BLaER1 treated with 17β-estradiol and CSF1 and Interleukin-3, amounts not matched to agents 10 nM and 100 nM (cell line): ENCODE measurements around the gene VGLL4.
A peak's percentile ranks its signal among the peaks of the same experiment; 100 is the strongest.
"Not testable (repeated sequence)": the region's sequence is repeated elsewhere in the genome, so short reads cannot be mapped to it uniquely, and the experiment has no call there.

ENCODE experiments used
- H3K27ac ChIP-seq, 11 experiments: shearing (Covaris generic); formaldehyde crosslinking; 2 replicates each; pipeline ENCODE4 v1.8.1; 2022
- H3K27me3 ChIP-seq, 11 experiments: shearing (Covaris generic); formaldehyde crosslinking; 2 replicates each; pipeline ENCODE4 v1.8.1; 2022
- H3K36me3 ChIP-seq, 11 experiments: shearing (Covaris generic); formaldehyde crosslinking; 2 replicates each; pipeline ENCODE4 v1.8.1; 2022
- H3K4me1 ChIP-seq, 10 experiments: shearing (Covaris generic); formaldehyde crosslinking; 2 replicates each; pipeline ENCODE4 v1.8.1; 2022
- H3K4me2 ChIP-seq, 11 experiments: shearing (Covaris generic); formaldehyde crosslinking; 2 replicates each; pipeline ENCODE4 v1.8.1; 2022
- H3K4me3 ChIP-seq, 10 experiments: shearing (Covaris generic); formaldehyde crosslinking; 2 replicates each; pipeline ENCODE4 v1.8.1; 2022
- H3K9ac ChIP-seq, 11 experiments: shearing (Covaris generic); formaldehyde crosslinking; 2 replicates each; pipeline ENCODE4 v1.8.1; 2022
- H3K9me3 ChIP-seq, 11 experiments: shearing (Covaris generic); formaldehyde crosslinking; replicated peaks in 1 of 11; 2 replicates each; pipeline ENCODE4 v1.8.1; 2022
- H4K20me1 ChIP-seq, 11 experiments: shearing (Covaris generic); formaldehyde crosslinking; 2 replicates each; pipeline ENCODE4 v1.8.1; 2022
- Cebpa-rat ChIP-seq, 11 experiments: shearing (Covaris generic); IDR thresholded peaks; 2 replicates each; pipeline ENCODE4 v1.8.1; 2022

Gene VGLL4

DNA sequence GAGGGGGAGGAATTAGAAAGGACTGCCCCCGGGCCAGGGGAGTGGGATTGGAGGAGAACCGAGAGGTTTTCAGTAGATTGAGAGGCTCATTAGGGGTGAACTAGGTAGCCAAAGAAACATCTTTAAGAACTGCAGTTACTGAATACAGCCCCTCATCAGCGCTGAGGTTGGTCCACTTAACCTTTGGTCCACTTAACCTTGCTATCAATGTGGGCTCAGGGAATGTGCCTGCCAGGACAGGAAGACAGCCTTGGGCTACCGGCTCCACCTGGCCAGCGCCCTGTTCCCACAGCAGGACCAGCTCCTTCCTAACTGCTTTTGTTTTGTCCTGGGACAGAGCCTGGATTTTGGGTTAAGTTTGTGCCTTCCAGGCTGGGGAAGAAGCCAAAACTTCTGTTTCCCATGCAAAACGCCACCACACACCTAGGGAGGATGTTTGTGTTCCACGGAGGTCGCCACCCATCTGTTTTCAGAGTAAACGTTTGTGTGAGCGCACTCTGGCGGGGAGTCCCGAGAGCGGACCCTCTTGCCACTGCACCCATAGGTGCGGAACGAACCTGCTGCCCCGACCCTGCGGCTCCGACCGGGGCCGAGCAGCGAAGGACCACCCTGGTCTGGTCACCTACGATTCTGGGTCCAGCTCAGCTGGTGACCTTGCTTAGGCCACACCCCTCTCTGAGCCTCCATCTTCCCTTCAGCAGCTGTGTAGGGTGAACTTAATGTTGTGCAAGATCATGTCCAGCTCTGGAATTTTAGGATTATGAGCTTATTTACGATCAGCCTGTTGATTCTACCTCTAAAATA lies 107.4 kb downstream of the VGLL4 start:
- no peak for TF ChIP-seq Cebpa-rat (IDR thresholded peaks at IDR 0.05)

GRCh38 chr3:11535243-11535960 lies 108.3 kb downstream of the VGLL4 start:
- Histone ChIP-seq H4K20me1 (peaks cover 0 to 96% (median 16%) of the 10 kb centered on the region in 11 experiments; a peak in 14 of 22 replicates), H3K4me2 (no peak overlapping the region), H3K27ac (no peak overlapping the region), H3K36me3 (peaks cover 0 to 61% (median 0%) of the 10 kb centered on the region in 11 experiments; a peak in 6 of 22 replicates), H3K27me3 (no peaks in the 10 kb centered on the region), H3K4me3 (no peak overlapping the region), H3K9ac (no peak overlapping the region), H3K9me3 (no peaks in the 10 kb centered on the region), H3K4me1 (peaks cover 7 to 15% (median 11%) of the 10 kb centered on the region in 10 experiments; a peak in 17 of 20 replicates)
- no peak for TF ChIP-seq Cebpa-rat (IDR thresholded peaks at IDR 0.05)

More for the DNA sequence above, 107.4 kb downstream of the VGLL4 start:
- H3K4me2 ChIP-seq = peak overlapping the region in 3 of 11 experiments; percentile 5 to 43 (median 30); a peak in 4 of 22 replicates
- no peaks in the 10 kb centered on the region for H3K9me3 ChIP-seq
- no peak overlapping the region for H3K27ac ChIP-seq
- H4K20me1 ChIP-seq = peaks cover 0 to 93% (median 11%) of the 10 kb centered on the region in 11 experiments; a peak in 13 of 22 replicates
- H3K4me3 ChIP-seq = no peak overlapping the region
- peaks cover 7 to 15% (median 11%) of the 10 kb centered on the region in 10 experiments; a peak in 17 of 20 replicates for H3K4me1 ChIP-seq
- H3K9ac ChIP-seq = no peak overlapping the region
- H3K36me3 ChIP-seq = peaks cover 0 to 59% (median 0%) of the 10 kb centered on the region in 11 experiments; a peak in 6 of 22 replicates
- H3K27me3 ChIP-seq = no peaks in the 10 kb centered on the region

- Histone ChIP-seq H3K4me3 (no peak overlapping the region), H3K27me3 (no peaks in the 10 kb centered on the region), H3K36me3 (peaks cover 0 to 65% (median 0%) of the 10 kb centered on the region in 11 experiments; a peak in 6 of 22 replicates), H3K9ac (no peak overlapping the region), H3K27ac (no peak overlapping the region), H3K4me2 (no peak overlapping the region), H3K4me1 (peaks cover 7 to 15% (median 11%) of the 10 kb centered on the region in 10 experiments; a peak in 17 of 20 replicates), H3K9me3 (no peaks in the 10 kb centered on the region), H4K20me1 (peaks cover 0 to 96% (median 15%) of the 10 kb centered on the region in 11 experiments; a peak in 14 of 22 replicates)
- no peak for TF ChIP-seq Cebpa-rat (IDR thresholded peaks at IDR 0.05)
Observed at GRCh38 chr3:11534793-11535101, 109.0 kb downstream of the VGLL4 start.

DNA sequence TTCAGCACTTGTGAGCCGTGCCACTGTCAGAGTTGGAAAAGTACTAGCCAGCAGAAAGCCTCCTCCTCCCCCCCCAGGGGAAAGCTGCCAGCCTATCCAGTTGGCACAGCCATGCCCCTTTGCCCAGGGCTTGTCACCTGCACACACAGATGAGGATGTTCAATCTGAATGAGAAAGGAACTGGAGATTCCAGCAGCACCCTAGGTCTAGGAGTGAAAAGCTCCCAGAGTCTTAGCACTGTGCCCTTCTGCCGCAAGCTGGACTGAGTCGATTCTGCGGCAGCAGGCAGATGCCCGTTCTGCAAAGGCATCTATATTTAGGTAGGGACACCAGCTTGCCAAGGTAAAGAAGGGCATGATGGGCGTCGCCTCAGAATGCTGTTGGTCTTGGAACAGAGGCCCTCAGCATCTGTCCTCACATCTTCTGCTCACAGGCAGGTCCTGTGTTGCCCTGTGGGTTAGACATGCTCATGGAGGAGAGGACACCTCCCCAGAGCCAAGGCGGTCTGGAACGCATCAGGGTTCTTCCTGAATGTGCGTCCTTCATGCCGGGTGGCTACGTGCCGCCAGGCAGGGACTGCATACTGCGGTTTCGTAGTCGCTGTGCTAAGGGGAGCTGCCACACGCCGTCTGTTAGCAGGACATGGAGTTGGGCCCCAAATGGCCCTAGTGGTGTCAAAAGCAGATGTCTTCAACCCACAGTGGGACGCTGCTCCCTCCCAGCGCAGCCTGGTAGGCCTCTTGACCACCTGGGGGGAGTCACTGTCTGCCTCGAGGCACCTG lies 109.5 kb downstream of the VGLL4 start:
- H4K20me1 ChIP-seq = peaks cover 0 to 96% (median 9%) of the 10 kb centered on the region in 11 experiments; a peak in 14 of 22 replicates
- H3K27ac ChIP-seq = no peak overlapping the region
- TF ChIP-seq Cebpa-rat (IDR thresholded peaks at IDR 0.05) = no peak
- H3K4me2 ChIP-seq = no peak overlapping the region
- peaks cover 0 to 65% (median 0%) of the 10 kb centered on the region in 11 experiments; a peak in 6 of 22 replicates for H3K36me3 ChIP-seq
- no peaks in the 10 kb centered on the region for H3K9me3 ChIP-seq
- peaks cover 7 to 15% (median 11%) of the 10 kb centered on the region in 10 experiments; a peak in 17 of 20 replicates for H3K4me1 ChIP-seq
- no peaks in the 10 kb centered on the region for H3K27me3 ChIP-seq
- no peak overlapping the region for H3K4me3 ChIP-seq
- no peak overlapping the region for H3K9ac ChIP-seq

GRCh38 chr3:11532931-11533391 lies 110.8 kb downstream of the VGLL4 start:
- Histone ChIP-seq H4K20me1 (peaks cover 0 to 91% (median 9%) of the 10 kb centered on the region in 11 experiments; a peak in 14 of 22 replicates), H3K4me2 (no peak overlapping the region), H3K4me1 (peaks cover 7 to 15% (median 11%) of the 10 kb centered on the region in 10 experiments; a peak in 17 of 20 replicates), H3K27ac (no peak overlapping the region), H3K4me3 (no peak overlapping the region), H3K9me3 (0 out of 22 replicates have a peak, but pooled peaks cover 0 to under 1% (median 0%) of the 10 kb centered on the region in 11 experiments), H3K36me3 (peaks cover 0 to 72% (median 0%) of the 10 kb centered on the region in 11 experiments; a peak in 8 of 22 replicates), H3K9ac (no peak overlapping the region), H3K27me3 (no peaks in the 10 kb centered on the region)
- TF ChIP-seq Cebpa-rat (IDR thresholded peaks at IDR 0.05) = no peak

- no peak overlapping the region for H3K27ac ChIP-seq
- H3K4me2 ChIP-seq = no peak overlapping the region
- TF ChIP-seq Cebpa-rat (IDR thresholded peaks at IDR 0.05) = no peak
- no peak overlapping the region for H3K4me3 ChIP-seq
- no peak overlapping the region for H3K9ac ChIP-seq
- H3K27me3 ChIP-seq = no peaks in the 10 kb centered on the region
- no peaks in the 10 kb centered on the region for H3K4me1 ChIP-seq
- peaks cover 0 to 80% (median 9%) of the 10 kb centered on the region in 11 experiments; a peak in 10 of 22 replicates for H4K20me1 ChIP-seq
- H3K9me3 ChIP-seq = peaks cover 0 to 9% (median 4%) of the 10 kb centered on the region in 11 experiments; a peak in 8 of 22 replicates
- peaks cover 0 to 84% (median 0%) of the 10 kb centered on the region in 11 experiments; a peak in 10 of 22 replicates for H3K36me3 ChIP-seq
Observed at GRCh38 chr3:11530153-11530721, 113.5 kb downstream of the VGLL4 start.

GRCh38 chr3:11529281-11529680 lies 114.4 kb downstream of the VGLL4 start:
- no peak for TF ChIP-seq Cebpa-rat (IDR thresholded peaks at IDR 0.05)
- Histone ChIP-seq H3K4me3 (no peak overlapping the region), H3K4me1 (no peaks in the 10 kb centered on the region), H3K9ac (no peak overlapping the region), H3K9me3 (peaks cover 0 to 9% (median 4%) of the 10 kb centered on the region in 11 experiments; a peak in 8 of 22 replicates), H3K27me3 (no peaks in the 10 kb centered on the region), H3K36me3 (peaks cover 0 to 74% (median 0%) of the 10 kb centered on the region in 11 experiments; a peak in 10 of 22 replicates), H4K20me1 (peaks cover 0 to 80% (median 5%) of the 10 kb centered on the region in 11 experiments; a peak in 11 of 22 replicates), H3K4me2 (no peak overlapping the region), H3K27ac (no peak overlapping the region)

DNA sequence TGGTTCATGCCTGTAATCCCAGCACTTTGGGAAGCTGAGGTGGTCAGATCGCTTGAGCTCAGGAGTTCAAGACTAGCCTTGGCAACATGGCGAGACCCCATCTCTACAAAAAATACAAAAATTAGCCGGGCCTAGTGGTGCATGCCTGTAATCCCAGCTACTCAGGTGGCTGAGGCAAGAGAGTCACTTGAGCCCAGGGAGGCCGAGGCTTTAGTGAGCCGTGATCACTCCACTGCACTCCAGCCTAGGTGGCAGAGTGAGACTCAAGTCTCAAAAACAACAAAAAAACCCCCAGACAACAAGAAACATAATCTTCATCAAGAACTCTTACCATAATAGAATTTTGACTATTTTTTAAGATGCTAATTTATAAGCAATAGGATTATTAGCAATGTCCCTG lies 117.6 kb downstream of the VGLL4 start:
- H3K4me1 ChIP-seq, H3K4me2 ChIP-seq, H3K27me3 ChIP-seq, H3K27ac ChIP-seq, H3K9me3 ChIP-seq, H3K4me3 ChIP-seq, H3K9ac ChIP-seq: not testable (repeated sequence)
- H3K36me3 ChIP-seq = peaks cover 0 to 68% (median 0%) of the 10 kb centered on the region in 11 experiments; a peak in 10 of 22 replicates
- H4K20me1 ChIP-seq = peaks cover 0 to 80% (median 3%) of the 10 kb centered on the region in 11 experiments; a peak in 9 of 22 replicates
